ENCODE data around the gene UGCG.

UGCG gene

DNA sequence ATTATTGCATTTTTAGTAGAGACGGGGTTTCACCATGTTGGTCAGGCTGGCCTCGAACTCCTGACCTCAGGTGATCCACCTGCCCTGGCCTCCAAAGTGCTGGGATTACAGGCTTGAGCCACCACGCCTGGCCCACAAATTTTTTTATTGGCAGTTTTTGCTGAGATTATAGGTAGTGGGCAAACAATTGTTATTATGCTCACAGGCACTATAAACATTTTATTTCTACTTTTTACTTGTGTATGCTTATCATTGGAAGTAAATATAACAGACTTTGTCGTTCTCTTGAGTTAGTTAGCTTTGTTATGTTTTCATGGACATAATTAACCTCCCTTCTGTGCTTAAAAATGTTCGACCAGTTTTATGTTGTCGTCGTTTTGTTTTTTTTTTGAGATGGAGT, 23.9 kb downstream of the UGCG start:
- H3K9me3 Mint-ChIP-seq = no peaks in the 10 kb centered on the region
- H3K27ac Mint-ChIP-seq = no peak overlapping the region
- H3K4me3 Mint-ChIP-seq = no peak overlapping the region
- peaks cover 7% of the 10 kb centered on the region for H3K4me1 Mint-ChIP-seq (ENCODE audit: low read depth)
- no peaks in the 10 kb centered on the region for H3K27me3 Mint-ChIP-seq (ENCODE audit: low read depth)
- peaks cover 9% of the 10 kb centered on the region for H3K36me3 Mint-ChIP-seq (ENCODE audit: low read depth)

GRCh38 chr9:111922324-111923013, 25.9 kb downstream of the UGCG start:
- no peak overlapping the region for H3K27ac Mint-ChIP-seq
- no peaks in the 10 kb centered on the region for H3K9me3 Mint-ChIP-seq
- H3K4me3 Mint-ChIP-seq = no peak overlapping the region
- peaks cover 11% of the 10 kb centered on the region for H3K4me1 Mint-ChIP-seq (ENCODE audit: low read depth)
- H3K36me3 Mint-ChIP-seq (ENCODE audit: low read depth) = peaks cover 4% of the 10 kb centered on the region
- no peaks in the 10 kb centered on the region for H3K27me3 Mint-ChIP-seq (ENCODE audit: low read depth)

- Mint-ChIP-seq H3K9me3 (no peaks in the 10 kb centered on the region), H3K4me3 (no peak overlapping the region), H3K4me1 (ENCODE audit: low read depth) (peaks cover 22% of the 10 kb centered on the region), H3K27me3 (ENCODE audit: low read depth) (no peaks in the 10 kb centered on the region), H3K36me3 (ENCODE audit: low read depth) (peaks cover 14% of the 10 kb centered on the region), H3K27ac (no peak overlapping the region)
These were observed 27.7 kb downstream of the UGCG start for GRCh38 chr9:111924281-111924680.

DNA sequence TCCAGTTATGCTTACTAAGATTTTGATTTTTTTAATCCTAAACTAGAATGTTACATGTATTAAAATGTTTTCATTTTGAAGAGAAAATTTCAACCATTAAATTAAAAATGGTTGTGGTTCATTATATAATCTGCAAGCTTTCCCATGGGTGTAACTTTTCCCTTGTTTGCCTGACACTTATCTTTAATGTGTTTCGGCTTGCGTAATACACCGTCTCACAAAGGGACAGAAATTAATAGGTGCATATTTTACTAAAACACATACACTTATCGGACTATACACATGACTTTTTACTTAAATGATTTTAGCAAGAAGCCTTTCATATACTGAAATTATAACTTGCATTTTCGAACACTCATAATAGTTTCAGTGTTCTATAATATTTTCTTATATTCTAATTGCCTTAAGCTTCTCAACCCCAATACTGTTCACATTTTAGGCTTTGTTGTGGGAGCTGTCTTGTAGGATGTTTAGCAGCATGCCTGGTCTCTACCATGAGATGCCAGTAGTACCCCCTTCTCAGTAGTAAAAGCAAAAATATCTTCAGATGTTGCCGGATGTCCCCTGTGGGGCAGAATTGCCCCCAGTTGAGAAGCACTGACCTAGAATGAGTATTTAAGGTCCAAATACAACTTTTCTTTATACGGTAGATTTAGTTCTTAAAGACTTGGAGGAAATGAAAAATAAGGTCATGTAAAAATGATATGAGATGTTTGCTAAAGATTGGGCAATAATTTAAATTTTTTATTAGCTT, 28.6 kb downstream of the UGCG start:
- peaks cover 22% of the 10 kb centered on the region for H3K4me1 Mint-ChIP-seq (ENCODE audit: low read depth)
- peaks cover 19% of the 10 kb centered on the region for H3K36me3 Mint-ChIP-seq (ENCODE audit: low read depth)
- no peak overlapping the region for H3K27ac Mint-ChIP-seq
- no peaks in the 10 kb centered on the region for H3K27me3 Mint-ChIP-seq (ENCODE audit: low read depth)
- no peak overlapping the region for H3K4me3 Mint-ChIP-seq
- H3K9me3 Mint-ChIP-seq = no peaks in the 10 kb centered on the region

GRCh38 chr9:111925784-111926183, 29.2 kb downstream of the UGCG start:
- H3K27ac Mint-ChIP-seq = no peak overlapping the region
- peaks cover 22% of the 10 kb centered on the region for H3K4me1 Mint-ChIP-seq (ENCODE audit: low read depth)
- H3K36me3 Mint-ChIP-seq (ENCODE audit: low read depth) = peaks cover 21% of the 10 kb centered on the region

GRCh38 chr9:111926421-111926875, 29.8 kb downstream of the UGCG start:
- peak overlapping the region; percentile 77 for H3K27ac Mint-ChIP-seq
- no peaks in the 10 kb centered on the region for H3K9me3 Mint-ChIP-seq
- H3K36me3 Mint-ChIP-seq (ENCODE audit: low read depth) = peaks cover 28% of the 10 kb centered on the region
- no peaks in the 10 kb centered on the region for H3K27me3 Mint-ChIP-seq (ENCODE audit: low read depth)
- peaks cover 22% of the 10 kb centered on the region for H3K4me1 Mint-ChIP-seq (ENCODE audit: low read depth)
- no peak overlapping the region for H3K4me3 Mint-ChIP-seq

More at GRCh38 chr9:111925784-111926183, 29.2 kb downstream of the UGCG start:
- H3K9me3 Mint-ChIP-seq = no peaks in the 10 kb centered on the region
- no peaks in the 10 kb centered on the region for H3K27me3 Mint-ChIP-seq (ENCODE audit: low read depth)
- H3K4me3 Mint-ChIP-seq = no peak overlapping the region

DNA sequence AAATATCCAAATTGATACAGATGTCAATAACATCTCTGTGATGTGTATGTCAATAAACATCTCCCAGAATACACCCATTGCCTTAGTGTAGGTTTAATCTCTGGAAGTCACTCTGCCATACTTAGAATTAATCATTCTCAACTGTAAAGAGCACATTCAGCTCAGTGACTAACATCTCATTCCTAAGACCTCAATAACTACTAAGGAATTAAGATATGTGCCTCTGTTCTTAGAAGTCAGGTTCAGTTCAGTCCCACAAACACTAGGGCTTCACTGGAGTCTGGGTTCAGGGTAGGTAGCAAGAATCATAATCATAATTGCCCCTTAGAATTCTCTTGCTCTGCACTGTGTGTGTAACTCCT, 31.7 kb downstream of the UGCG start:
- Mint-ChIP-seq H3K27ac (no peak overlapping the region), H3K4me1 (ENCODE audit: low read depth) (peaks cover 23% of the 10 kb centered on the region), H3K27me3 (ENCODE audit: low read depth) (no peaks in the 10 kb centered on the region), H3K4me3 (no peak overlapping the region), H3K9me3 (no peaks in the 10 kb centered on the region), H3K36me3 (ENCODE audit: low read depth) (peaks cover 39% of the 10 kb centered on the region)

DNA sequence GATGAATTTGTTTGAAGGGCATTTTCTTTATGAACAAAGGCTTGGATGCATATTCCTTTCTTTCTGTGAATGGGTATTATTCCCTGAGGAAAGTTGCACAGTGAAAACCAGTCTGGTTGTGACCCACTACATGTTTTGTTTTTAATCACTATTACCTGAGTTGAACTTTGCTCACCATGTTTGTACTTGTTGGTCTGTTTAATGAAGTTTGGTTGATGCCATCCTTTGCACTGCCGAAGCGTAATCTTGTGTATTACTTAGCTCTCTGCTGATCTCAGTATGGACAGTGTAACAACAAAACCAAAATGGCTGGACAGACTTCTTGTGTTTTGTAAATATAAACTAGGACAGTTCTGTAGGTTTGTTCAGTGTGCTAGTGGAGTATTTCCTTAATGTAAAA, 38.1 kb downstream of the UGCG start:
- H3K36me3 Mint-ChIP-seq (ENCODE audit: low read depth) = peaks cover 58% of the 10 kb centered on the region
- peaks cover 24% of the 10 kb centered on the region for H3K4me1 Mint-ChIP-seq (ENCODE audit: low read depth)

DNA sequence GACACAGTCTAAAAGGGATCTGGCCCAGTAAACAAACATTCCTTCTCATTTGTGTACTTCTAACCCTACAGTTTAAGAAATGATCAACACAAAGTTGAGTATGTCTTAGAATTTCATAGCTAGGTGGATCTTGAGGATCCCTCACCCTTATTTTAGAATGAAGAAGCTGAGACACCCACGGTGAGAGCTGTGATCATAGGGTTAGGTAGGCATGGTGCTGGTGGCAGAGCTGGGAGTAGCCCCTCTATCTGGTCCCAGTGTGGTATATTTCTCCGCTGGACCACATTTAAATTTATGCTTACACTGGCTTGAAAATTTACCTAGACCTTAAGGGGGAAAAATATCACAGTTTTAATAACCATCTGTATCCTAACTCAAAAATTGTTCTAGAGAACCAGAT, 39.8 kb downstream of the UGCG start:
- H3K4me3 Mint-ChIP-seq = no peak overlapping the region
- no peaks in the 10 kb centered on the region for H3K27me3 Mint-ChIP-seq (ENCODE audit: low read depth)
- peak overlapping the region; percentile 11 for H3K27ac Mint-ChIP-seq
- peaks cover 24% of the 10 kb centered on the region for H3K4me1 Mint-ChIP-seq (ENCODE audit: low read depth)
- peaks cover 7% of the 10 kb centered on the region for H3K9me3 Mint-ChIP-seq
- H3K36me3 Mint-ChIP-seq (ENCODE audit: low read depth) = peaks cover 49% of the 10 kb centered on the region

More for the DNA sequence above, 38.1 kb downstream of the UGCG start:
- Mint-ChIP-seq H3K4me3 (no peak overlapping the region), H3K27me3 (ENCODE audit: low read depth) (no peaks in the 10 kb centered on the region), H3K27ac (no peak overlapping the region), H3K9me3 (peaks cover 7% of the 10 kb centered on the region)

DNA sequence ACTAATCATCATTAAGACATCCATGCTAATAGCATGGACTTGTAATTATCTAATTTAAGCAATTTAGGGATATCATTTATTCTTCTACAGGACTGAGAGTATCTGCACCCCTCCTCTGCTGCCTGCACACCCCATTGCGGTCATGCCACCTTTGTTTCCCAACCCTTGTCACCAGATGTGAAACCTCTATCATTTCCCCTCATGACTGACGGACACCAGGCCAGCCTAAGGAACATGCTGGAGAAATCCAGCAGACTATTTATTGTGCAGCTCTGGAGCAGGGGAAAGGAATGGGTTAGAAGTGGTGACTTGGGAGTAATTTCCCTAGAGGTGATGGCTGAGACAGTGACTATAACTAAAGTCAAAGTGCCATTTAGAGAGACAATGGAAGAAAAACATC, 40.7 kb downstream of the UGCG start:
- H3K4me3 Mint-ChIP-seq = peak overlapping the region; percentile 35
- no peaks in the 10 kb centered on the region for H3K27me3 Mint-ChIP-seq (ENCODE audit: low read depth)
- H3K27ac Mint-ChIP-seq = peak overlapping the region; percentile 87
- H3K36me3 Mint-ChIP-seq (ENCODE audit: low read depth) = peaks cover 42% of the 10 kb centered on the region
- H3K4me1 Mint-ChIP-seq (ENCODE audit: low read depth) = peaks cover 24% of the 10 kb centered on the region
- H3K9me3 Mint-ChIP-seq = peaks cover 7% of the 10 kb centered on the region

DNA sequence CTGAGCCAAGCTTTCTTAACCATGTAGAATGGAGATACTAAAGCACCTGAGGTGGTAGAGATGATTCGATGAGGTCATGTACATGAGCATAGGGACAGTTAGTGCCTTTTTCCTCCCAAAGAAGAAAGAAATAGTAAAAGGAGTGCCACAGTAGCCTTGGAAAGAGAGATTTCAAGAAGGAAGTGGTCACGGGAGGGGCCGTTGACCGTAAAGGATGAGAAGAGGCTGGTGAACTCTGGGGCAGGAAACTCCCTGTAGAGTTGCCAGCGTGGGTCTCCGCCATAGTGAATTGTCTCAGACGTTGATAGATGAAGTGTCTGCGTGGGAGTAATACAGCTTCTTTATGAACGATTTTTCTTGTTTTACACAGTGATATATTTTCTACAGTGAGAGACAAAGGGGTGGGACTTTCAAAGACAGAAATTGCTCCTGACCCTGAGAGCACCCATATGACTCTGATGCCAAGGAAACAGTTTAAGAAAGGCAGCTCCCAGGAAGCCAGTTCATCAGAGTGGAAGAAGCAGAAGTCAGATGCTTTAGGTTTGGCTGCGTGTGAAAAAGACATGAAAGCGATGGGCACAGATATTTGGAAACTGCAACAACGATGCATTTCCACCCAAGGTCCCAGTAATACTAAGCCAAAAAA, 41.3 kb downstream of the UGCG start:
- Mint-ChIP-seq H3K4me1 (ENCODE audit: low read depth) (peaks cover 26% of the 10 kb centered on the region), H3K4me3 (peak overlapping the region; percentile 35), H3K27ac (peak overlapping the region; percentile 87), H3K36me3 (ENCODE audit: low read depth) (peaks cover 42% of the 10 kb centered on the region), H3K27me3 (ENCODE audit: low read depth) (no peaks in the 10 kb centered on the region), H3K9me3 (peaks cover 7% of the 10 kb centered on the region)

GRCh38 chr9:111938427-111938800, 41.8 kb downstream of the UGCG start:
- H3K27ac Mint-ChIP-seq = peak overlapping the region; percentile 63
- H3K4me1 Mint-ChIP-seq (ENCODE audit: low read depth) = peaks cover 25% of the 10 kb centered on the region
- peaks cover 38% of the 10 kb centered on the region for H3K36me3 Mint-ChIP-seq (ENCODE audit: low read depth)
- no peaks in the 10 kb centered on the region for H3K27me3 Mint-ChIP-seq (ENCODE audit: low read depth)
- H3K4me3 Mint-ChIP-seq = peak overlapping the region; percentile 11
- peaks cover 7% of the 10 kb centered on the region for H3K9me3 Mint-ChIP-seq

GRCh38 chr9:111939322-111939721, 42.7 kb downstream of the UGCG start:
- H3K4me3 Mint-ChIP-seq = peak overlapping the region; percentile 11
- peaks cover 7% of the 10 kb centered on the region for H3K9me3 Mint-ChIP-seq
- peak overlapping the region; percentile 21 for H3K27ac Mint-ChIP-seq

GRCh38 chr9:111940697-111941096, 44.1 kb downstream of the UGCG start:
- H3K4me3 Mint-ChIP-seq = no peak overlapping the region
- peaks cover 6% of the 10 kb centered on the region for H3K27me3 Mint-ChIP-seq (ENCODE audit: low read depth)
- peaks cover 36% of the 10 kb centered on the region for H3K4me1 Mint-ChIP-seq (ENCODE audit: low read depth)
- peaks cover 7% of the 10 kb centered on the region for H3K9me3 Mint-ChIP-seq
- H3K27ac Mint-ChIP-seq = no peak overlapping the region
- H3K36me3 Mint-ChIP-seq (ENCODE audit: low read depth) = peaks cover 25% of the 10 kb centered on the region

More at GRCh38 chr9:111939322-111939721, 42.7 kb downstream of the UGCG start:
- Mint-ChIP-seq H3K4me1 (ENCODE audit: low read depth) (peaks cover 25% of the 10 kb centered on the region), H3K36me3 (ENCODE audit: low read depth) (peaks cover 36% of the 10 kb centered on the region), H3K27me3 (ENCODE audit: low read depth) (no peaks in the 10 kb centered on the region)

- H3K36me3 Mint-ChIP-seq (ENCODE audit: low read depth) = peaks cover 10% of the 10 kb centered on the region
- H3K4me1 Mint-ChIP-seq (ENCODE audit: low read depth) = peaks cover 28% of the 10 kb centered on the region
- H3K27me3 Mint-ChIP-seq (ENCODE audit: low read depth) = peaks cover 15% of the 10 kb centered on the region
- H3K27ac Mint-ChIP-seq = no peak overlapping the region
- peaks cover 7% of the 10 kb centered on the region for H3K9me3 Mint-ChIP-seq
- no peak overlapping the region for H3K4me3 Mint-ChIP-seq
These were observed 46.6 kb downstream of the UGCG start for GRCh38 chr9:111943200-111943599.

Data from T-helper 1 cell treated with Interleukin-12 subunit alpha and Interleukin-12 subunit beta and Interleukin-4 antibody, amounts not matched to agents 30 μg/mL and 1 μg/mL, for 36 hours (primary cell).